SU-DHL-6 (cell line): ENCODE results near the gene MAB21L1.

Source experiments
- H2AFZ ChIP-seq: fragments of 200-600 bp; sonication (generic); 2 replicates; pipeline ENCODE4 v1.6.1; 2014; ENCODE audit warnings: low read depth, mild to moderate bottlenecking, moderate library complexity, mixed read lengths, antibody characterized with exemption, low read length; ENCODE audit not compliant: severe bottlenecking
- H3F3A ChIP-seq: fragments of 200-600 bp; shearing (Covaris generic); 2 replicates; pipeline ENCODE4 v1.6.0; 2016; ENCODE audit warnings: antibody characterized with exemption, mild to moderate bottlenecking; ENCODE audit not compliant: insufficient read depth
- H3K27ac ChIP-seq: fragments of 200-600 bp; sonication (generic); 2 replicates; pipeline ENCODE4 v1.5.1; 2016; ENCODE audit warnings: low read depth, mild to moderate bottlenecking, low read length, moderate library complexity, mixed read lengths
- H3K27me3 ChIP-seq: fragments of 200-600 bp; sonication (generic), shearing (Covaris generic); 2 replicates; pipeline ENCODE4 v1.6.0; 2014; ENCODE audit warnings: mild to moderate bottlenecking, low read length
- H3K36me3 ChIP-seq: fragments of 200-600 bp; sonication (generic); 2 replicates; pipeline ENCODE4 v1.6.1; 2014; ENCODE audit warnings: mild to moderate bottlenecking, low read length, mixed read lengths
- H3K4me2 ChIP-seq: fragments of 300-600, 200-600 bp; shearing (Covaris generic), sonication (generic); 2 replicates; pipeline ENCODE4 v1.6.0; 2014; ENCODE audit warnings: low read length, low read depth, mild to moderate bottlenecking; ENCODE audit not compliant: poor library complexity, severe bottlenecking
- H3K4me3 ChIP-seq: fragments of 200-600 bp; sonication (generic); 2 replicates; pipeline ENCODE4 v1.5.1; 2014; ENCODE audit warnings: antibody characterized with exemption, low read length, mild to moderate bottlenecking, mixed read lengths; ENCODE audit not compliant: insufficient read depth, poor library complexity, severe bottlenecking
- H3K79me2 ChIP-seq: fragments of 200-600 bp; sonication (generic); 2 replicates; pipeline ENCODE4 v1.6.1; 2014; ENCODE audit warnings: mild to moderate bottlenecking, low read length, moderate library complexity; ENCODE audit not compliant: insufficient read depth
- H3K9ac ChIP-seq: fragments of 200-600 bp; sonication (generic); 2 replicates; pipeline ENCODE4 v1.7.0; 2014; ENCODE audit warnings: mild to moderate bottlenecking, low read length
- H3K9me2 ChIP-seq: fragments of 200-600 bp; sonication (generic); replicated peaks from 2 replicates; pipeline ENCODE4 v1.6.1; 2014; ENCODE audit warnings: low read length; ENCODE audit not compliant: insufficient read depth
- H3K9me3 ChIP-seq: fragments of 200-600 bp; sonication (generic); 2 replicates; pipeline ENCODE4 v1.6.1; 2014; ENCODE audit warnings: low read length, mixed read lengths; ENCODE audit not compliant: insufficient read depth
- H4K20me1 ChIP-seq: fragments of 200-600 bp; sonication (generic); 2 replicates; pipeline ENCODE4 v1.6.1; 2014; ENCODE audit warnings: low read depth, mild to moderate bottlenecking, antibody characterized with exemption, low read length, moderate library complexity, mixed read lengths
- EZH2phosphoT487 ChIP-seq: fragments of 200-600 bp; sonication (generic), shearing (Covaris generic); conservative IDR thresholded peaks from 2 replicates; pipeline ENCODE4 v1.6.1; 2018; ENCODE audit warnings: mild to moderate bottlenecking, antibody characterized with exemption, low read length, moderate library complexity, mixed read lengths
- TF ChIP-seq, protein P1 (sequence below): fragments of 200-600 bp; sonication (generic); IDR thresholded peaks from one replicate; pipeline ENCODE4 v1.5.1; 2017; ENCODE audit warnings: antibody characterized with exemption, mild to moderate bottlenecking, low read length, moderate library complexity; ENCODE audit not compliant: insufficient read depth, poor library complexity, severe bottlenecking

MAB21L1 gene

DNA sequence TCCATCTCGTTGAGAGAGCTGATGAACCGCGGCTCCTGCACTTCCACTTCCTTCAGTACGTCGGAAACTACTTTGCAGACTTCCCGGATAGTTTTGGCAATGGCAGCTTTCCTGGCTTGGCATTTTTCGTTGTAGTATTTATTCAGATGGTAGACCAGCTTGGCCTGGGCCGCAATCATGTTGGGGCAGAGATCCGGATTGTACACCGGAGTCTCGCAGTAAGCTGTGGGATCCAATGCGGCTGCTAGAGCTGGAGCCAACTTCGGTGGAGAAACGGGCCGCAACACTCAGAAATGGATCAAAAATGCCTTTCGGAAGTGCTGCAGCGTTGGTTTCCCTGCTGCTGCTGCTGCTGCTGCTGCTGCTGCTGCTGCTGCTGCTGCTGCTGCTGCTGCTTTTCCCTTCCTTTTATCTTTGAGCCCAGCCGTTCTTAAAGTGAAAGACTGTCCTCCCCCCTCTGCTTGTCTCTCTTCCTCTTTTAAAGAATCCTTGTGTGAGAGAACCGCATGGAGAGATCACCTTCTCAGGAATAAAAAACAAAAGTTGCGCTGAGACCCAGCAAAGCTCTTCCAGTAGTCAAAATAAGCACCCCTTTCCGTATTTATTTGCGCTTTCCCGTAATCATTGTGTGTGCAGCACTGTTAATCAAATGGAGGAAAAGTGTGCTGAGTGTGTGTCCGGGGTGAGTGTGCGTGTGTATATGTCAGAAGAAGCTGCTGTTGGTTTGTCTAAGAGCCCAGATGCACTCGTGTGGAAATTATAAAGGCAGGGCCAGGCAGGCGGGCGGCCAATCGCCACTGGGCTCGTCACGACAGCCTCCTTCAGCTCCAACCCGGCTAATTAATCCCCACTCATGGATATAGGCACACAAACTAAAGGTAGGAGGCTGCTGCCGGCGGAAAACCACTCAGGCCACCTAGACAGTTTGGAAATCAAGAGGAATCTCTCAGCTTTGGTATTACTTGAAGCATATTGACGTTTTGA, at the start of gene MAB21L1:
TSS of gene MAB21L1 (minus strand) at position 730 of the 984 bp plus-strand sequence. CDS start at position 179, 551 bp downstream.
- no peaks in the 10 kb centered on the region for H3K9me2 ChIP-seq
- H3K4me2 ChIP-seq, result peak within 1 kb of the TSS; percentile 63
- H3K4me3 ChIP-seq, result peak within 1 kb of the TSS; percentile 66
- H4K20me1 ChIP-seq, result no peaks in the 10 kb centered on the region
- peak within 1 kb of the TSS; percentile 69 for H3K9ac ChIP-seq
- H2AFZ ChIP-seq, result peak within 1 kb of the TSS; percentile 64
- no peaks in the 10 kb centered on the region for H3K36me3 ChIP-seq
- H3K27ac ChIP-seq, result peak within 1 kb of the TSS; percentile 75
- H3F3A ChIP-seq, result peaks cover 8% of the 10 kb centered on the region; the same call in 1 of the 2 replicates
- TF ChIP-seq, protein P1, sequence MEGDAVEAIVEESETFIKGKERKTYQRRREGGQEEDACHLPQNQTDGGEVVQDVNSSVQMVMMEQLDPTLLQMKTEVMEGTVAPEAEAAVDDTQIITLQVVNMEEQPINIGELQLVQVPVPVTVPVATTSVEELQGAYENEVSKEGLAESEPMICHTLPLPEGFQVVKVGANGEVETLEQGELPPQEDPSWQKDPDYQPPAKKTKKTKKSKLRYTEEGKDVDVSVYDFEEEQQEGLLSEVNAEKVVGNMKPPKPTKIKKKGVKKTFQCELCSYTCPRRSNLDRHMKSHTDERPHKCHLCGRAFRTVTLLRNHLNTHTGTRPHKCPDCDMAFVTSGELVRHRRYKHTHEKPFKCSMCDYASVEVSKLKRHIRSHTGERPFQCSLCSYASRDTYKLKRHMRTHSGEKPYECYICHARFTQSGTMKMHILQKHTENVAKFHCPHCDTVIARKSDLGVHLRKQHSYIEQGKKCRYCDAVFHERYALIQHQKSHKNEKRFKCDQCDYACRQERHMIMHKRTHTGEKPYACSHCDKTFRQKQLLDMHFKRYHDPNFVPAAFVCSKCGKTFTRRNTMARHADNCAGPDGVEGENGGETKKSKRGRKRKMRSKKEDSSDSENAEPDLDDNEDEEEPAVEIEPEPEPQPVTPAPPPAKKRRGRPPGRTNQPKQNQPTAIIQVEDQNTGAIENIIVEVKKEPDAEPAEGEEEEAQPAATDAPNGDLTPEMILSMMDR, result no peak
- TF ChIP-seq EZH2phosphoT487, result no peak
- no peaks in the 10 kb centered on the region for H3K27me3 ChIP-seq
- no peaks in the 10 kb centered on the region for H3K9me3 ChIP-seq
- peaks cover 13% of the 10 kb centered on the region; the same call in 1 of the 2 replicates for H3K79me2 ChIP-seq

DNA sequence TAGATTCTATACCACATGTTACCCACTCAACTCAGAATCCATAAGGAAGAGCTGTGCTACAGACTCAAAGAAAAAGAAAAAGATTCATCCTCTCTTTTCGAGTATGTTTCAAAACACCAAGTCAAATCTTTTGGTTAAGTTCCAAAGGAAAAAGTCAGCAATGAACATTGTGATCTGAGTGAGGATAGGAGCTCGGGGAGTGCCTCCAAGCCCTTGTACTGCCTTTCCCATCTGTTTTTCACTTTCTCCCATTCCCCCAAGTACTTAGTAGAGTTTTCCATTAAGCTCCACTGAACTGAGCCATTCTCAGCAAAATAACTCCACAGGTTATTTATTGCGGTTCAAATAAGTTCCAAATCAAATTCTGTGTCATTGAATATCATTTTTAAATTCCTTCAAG, 47.7 kb upstream of the MAB21L1 start:
- Histone ChIP-seq H3K9ac (no peak overlapping the region), H3K27me3 (no peaks in the 10 kb centered on the region), H3K4me2 (no peak overlapping the region), H3F3A (no peaks in the 10 kb centered on the region), H4K20me1 (no peaks in the 10 kb centered on the region), H3K79me2 (no peaks in the 10 kb centered on the region), H3K9me2 (no peaks in the 10 kb centered on the region), H2AFZ (no peak overlapping the region), H3K27ac (no peak overlapping the region), H3K36me3 (no peaks in the 10 kb centered on the region), H3K9me3 (no peaks in the 10 kb centered on the region), H3K4me3 (no peak overlapping the region)
- TF ChIP-seq, protein P1, result no peak
- no peak for TF ChIP-seq EZH2phosphoT487

DNA sequence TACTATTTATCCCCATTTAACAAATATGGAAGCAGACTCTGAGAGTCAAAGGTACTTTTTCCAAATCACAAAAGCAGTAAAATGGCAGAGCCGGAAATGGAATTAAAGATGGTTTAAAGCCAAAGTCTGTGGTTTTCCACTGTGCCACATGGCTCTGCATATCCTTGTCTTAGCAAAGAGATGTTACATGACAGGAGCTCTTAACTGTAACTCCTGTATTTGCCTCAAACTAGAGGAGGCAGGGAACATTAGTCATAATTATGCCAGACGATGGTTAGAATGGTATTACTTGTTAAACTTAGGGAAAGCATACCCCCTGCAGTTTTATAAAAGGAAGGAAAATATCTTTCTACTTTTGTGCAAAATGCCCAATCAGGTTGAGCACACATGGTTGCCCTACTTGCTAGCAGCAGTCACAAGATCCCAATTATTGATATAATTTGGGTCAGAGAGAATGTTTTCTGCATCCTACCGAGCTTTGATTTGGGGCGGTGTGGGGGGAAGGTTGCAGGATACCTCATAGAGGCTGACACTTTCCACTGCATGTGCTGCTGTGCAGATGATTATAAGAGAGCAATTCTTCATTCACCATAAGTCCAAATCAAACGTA, 42.0 kb upstream of the MAB21L1 start:
- no peaks in the 10 kb centered on the region for H3K9me3 ChIP-seq
- H3K4me2 ChIP-seq, result no peak overlapping the region
- no peak overlapping the region for H2AFZ ChIP-seq
- H3K79me2 ChIP-seq, result no peaks in the 10 kb centered on the region
- H3K27me3 ChIP-seq, result no peaks in the 10 kb centered on the region
- H3F3A ChIP-seq, result no peaks in the 10 kb centered on the region
- no peaks in the 10 kb centered on the region for H3K9me2 ChIP-seq
- no peak overlapping the region for H3K4me3 ChIP-seq
- H3K36me3 ChIP-seq, result no peaks in the 10 kb centered on the region
- H3K9ac ChIP-seq, result no peak overlapping the region
- H3K27ac ChIP-seq, result no peak overlapping the region
- no peaks in the 10 kb centered on the region for H4K20me1 ChIP-seq
- no peak for TF ChIP-seq EZH2phosphoT487
- TF ChIP-seq, protein P1, result no peak
